Fibroblast of peridontal ligament (primary cell): ENCODE measurements around the gene MNX1.

ENCODE experiments used
- DNase-seq: peaks from one replicate; pipeline ENCODE4 v3.0.0-alpha.2; 2010; ENCODE audit errors: extremely low read depth

MNX1 gene

DNA sequence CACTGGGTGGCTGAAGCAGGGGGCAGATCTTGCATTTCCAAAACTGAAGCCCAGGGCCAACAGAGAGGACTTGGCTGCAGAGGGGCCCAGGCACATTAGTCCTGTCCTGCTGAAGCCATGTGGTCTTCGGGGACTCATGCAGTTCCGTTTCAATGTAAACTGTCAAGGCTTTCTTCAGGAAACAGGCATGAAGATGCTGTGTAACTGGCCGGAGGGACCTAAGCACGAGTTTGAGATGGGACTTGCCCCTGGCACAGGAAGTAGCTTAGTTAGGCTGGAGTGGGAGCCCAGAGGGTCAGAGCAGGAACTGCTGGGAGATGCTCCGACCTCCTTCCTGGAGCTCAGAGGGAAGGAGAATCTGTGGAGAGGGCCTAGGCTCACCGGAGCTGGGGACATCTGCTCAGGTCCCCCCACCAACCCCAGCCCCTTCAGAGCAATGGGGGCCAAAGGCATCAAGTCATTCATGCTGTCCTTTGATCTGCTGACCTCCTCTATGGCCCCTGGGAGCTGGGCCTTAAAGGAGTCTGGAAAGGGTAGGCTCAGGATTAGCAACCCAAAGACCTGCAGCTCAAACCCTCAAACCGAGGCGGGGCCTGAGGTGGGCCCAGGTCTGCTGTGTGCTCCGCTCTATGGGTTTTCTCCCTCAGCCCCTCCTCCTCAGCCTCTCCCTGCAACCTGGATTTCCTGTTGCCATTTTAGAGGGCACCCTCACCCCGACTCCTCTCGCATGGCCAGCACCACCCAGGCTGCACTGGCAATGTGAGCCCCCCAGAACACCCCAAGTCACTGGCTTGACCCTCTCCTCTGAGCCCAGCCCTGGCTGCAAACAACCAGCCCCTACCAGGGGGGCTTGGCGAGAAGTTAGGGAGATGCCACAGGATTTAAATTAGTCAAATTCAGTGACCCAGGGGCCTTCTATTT lies 4.4 kb upstream of the MNX1 start:
- no peak for DNase-seq

DNA sequence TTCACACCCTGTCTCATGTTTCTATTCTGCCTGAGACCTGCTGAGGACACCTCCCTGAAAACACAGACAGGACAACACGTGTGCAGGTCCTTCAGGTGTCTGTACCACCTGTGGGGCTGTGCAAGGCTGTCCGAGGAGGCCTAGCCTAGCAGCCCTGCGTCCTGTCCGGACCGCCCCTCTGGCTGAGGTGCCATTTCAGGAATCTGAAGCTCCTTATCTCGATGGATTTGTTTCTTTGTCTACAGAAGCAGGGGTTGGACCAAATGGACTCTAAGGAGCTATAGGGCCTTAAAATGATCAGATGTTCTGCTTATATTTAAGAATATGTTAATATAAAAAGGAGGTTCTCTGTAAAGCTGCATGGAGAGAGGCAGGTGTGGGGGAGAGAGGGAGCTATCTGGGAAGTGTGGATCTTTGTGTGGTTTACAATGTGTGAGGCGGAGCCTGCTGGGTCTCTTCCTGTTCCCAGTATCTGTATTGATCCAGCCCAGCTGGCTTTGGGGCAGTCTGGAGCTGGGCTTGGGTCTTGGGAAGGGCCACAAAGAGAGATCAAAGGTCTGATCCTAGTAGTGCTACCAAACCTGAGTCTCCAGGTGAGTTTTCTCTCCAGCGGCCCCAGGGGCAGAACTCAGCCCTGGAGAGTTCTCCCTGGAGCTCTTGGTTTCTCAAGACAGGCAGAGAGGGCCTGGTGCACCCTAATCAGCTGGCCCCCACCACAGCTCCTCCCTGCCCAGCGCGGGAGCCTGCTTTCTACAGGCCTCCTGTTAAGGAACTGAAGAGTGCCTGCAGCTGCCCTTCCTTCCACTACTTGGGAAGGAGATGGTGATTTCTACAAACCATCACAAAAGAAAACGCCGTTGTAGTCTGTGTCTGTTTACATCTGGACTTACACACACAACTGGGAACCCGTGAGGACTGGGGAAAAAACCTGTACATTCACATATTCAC lies 3.4 kb upstream of the MNX1 start:
- DNase-seq = no peak

DNA sequence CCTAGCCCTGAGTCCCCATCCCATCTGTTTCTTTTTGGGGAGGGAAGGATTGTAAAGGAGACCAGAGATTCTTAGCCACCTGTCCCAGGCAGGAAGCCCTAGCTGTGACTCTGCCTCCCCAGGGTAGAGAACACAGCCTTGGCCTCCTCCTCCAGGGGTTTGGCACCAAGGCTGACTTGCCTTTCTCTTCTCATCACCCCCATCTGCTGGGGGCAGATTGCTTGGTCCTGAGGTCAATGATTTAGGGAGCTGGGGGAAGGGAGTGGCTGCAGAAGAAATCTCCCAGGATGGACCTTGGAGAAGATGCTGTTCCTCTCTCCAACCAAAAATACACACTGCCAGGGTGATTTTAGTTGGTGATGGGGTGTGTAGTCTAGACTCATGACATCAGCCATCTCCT lies 2.6 kb upstream of the MNX1 start:
- DNase-seq = no peak

DNA sequence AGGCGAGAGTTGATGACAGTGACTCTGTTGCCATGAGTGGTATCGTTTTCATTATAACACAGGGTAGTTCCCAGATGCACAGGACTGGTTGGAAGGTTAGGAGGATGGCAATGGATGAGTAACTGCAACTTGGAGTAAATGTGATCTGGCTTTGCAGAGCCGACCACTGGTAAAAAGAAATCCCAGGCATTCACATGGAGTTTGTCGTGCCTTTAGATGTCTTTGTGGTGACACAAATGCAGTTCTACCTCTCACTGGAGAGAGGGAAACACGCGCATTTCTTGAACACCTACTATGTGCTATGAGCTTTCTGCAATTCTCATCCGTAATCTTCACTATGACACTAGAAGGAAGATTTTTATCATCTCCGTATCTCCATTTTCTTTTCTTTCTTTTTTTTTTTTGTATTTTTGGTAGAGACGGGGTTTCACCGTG lies 1.7 kb upstream of the MNX1 start:
- DNase-seq = no peak

DNA sequence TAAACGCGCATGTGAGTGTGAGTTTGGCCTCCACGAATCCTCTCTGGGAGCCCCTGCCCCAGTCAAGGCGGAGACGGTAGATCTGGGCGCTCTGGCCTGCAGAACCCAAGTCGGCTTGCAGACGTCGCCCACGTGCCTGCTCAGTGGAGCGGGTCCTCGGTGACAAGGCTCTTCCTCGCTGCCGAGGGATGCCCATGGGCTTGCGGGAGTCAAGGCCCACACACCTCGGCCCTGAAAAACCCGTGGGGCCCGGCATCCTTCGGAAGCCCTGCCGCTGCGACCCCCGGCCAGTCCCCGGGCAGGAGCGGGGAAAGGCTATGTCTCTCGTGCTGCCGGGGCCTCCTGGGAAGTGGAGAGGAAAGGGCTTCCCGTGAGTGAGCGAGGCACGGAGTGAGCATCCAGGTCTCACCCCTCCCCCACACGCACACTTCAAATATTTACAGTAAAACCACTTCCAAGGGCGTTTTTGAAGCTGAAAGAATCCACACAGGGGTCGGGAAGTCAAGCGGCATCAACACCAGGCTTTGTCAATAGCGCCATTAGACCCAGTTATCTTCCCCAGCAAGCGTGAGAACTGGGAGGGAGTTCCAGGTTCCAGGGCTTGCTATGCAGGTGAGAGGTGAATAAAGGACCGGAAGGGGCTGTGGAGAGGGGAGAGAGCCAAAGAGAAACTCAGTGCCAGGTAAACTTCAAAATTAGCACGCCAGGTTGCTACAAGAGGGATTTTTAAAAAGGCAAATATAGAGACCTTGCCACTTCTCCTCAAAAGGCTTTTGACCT lies 1.1 kb upstream of the MNX1 start:
- no peak for DNase-seq

DNA sequence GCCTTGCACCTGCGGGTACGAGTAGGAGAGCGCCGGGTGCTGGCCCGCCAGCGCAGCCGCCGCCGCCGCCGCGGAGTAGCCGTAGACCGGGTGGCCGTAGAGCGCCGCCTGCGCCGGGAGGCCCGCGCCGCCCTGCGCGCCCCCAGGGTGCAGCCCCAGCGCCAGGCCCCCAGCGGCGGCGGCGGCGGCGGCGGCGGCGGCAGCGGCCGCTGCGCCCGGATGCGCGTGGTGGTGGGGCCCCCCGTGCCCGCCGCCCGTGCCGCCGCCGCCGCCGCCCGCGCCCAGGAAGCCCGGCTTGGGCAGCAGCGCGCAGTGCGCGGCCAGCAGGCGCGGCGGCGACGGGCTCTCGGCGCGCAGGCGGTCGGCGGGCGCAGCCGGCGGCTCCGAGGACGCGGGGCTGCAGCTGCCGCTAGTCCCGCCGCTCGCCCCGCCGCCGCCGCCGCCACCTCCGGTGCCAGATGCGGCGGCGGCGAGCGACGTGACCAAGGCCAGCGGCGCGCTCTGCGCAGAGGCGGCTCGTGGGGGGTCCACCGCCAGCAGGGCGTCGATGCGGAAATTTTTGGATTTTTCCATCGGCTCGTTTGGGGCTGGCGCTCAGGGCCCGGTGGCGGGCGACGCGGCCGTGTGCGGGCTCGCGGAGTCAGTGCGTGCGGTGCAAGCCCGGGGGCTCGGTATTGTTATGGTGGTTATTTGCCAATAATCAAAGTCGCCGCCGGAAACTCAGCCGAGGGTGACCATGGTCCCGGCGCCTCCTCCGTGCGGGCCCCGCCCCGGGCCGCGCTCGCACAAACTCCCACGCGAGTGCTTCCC lies 480 bp downstream of the MNX1 start:
- DNase-seq = no peak

DNA sequence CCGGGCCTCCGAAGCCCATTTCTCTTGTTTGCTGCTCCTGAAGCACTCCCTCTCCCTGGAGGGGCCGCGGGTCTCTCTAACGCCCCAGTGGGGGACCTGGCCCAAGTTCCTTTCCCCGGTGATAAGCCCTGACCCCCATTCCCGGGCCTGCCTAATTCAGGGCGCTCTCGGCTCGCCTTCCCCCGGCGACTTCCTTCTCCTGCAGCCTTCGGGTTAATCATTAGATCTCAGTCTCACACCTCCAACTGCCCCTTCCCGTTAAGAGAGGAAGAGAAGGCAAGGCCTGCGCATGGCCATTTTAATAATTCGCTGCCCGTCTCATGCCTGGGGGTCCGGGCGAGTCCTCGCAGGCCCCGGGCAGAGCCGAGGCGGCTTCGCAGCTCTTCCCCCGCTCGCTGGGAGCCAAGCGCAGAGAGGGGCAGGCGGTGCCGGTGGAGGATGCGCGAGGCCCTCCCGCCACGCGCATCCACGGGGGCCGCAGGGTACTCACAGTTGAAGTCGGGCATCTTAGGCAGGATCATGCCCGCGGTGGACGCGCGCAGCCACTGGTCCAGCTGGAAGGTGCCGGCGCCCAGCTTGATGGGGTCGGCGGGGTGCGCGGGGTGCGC lies 1.2 kb downstream of the MNX1 start:
- DNase-seq = no peak

DNA sequence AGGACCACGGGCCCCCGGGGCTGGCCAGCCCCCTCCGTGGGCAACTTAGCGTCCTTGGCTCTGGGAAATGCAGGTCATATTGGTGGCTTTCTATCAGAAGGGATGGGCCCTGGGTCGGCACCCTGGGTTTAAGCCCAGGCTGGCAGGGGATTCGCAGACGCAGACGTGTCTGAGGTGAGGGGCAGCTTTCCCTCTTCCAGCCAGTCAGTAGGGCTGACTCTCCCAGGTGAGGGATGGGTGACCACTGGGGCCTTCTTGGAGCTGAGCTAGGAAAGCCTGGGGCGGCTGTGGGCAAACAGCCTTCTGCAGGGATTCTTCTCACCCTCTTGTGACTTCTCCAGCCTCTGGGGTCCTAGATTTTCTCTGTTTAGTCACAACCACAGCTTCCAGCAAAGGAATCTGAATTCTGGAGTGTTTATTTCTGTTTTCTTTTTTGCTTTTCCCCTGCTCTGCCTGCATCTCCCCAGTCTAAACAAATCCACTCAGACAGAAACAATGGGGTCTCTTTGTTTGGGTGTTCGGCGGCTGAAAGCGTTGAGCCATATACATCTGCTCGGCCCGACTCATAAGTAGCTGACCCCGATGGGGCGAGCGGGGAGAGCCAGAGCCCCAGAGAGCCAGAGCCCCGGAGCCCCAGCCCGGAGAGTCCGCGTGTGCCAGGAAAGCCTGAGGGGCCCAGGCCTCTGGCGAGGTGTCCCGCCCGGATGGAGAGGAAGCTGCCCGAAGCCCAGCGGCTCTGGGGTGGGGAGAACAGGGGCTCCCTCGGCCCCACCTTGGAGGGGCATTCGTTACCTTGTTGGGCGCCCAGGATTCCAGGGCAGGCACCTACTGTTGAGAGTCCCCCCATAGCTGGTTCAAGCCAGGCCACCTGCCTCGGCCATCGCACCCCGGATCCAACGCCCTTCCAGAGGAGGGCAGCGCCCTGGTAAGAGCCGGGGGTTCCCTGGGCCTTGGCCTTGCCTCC lies 2.0 kb downstream of the MNX1 start:
- DNase-seq = no peak

DNA sequence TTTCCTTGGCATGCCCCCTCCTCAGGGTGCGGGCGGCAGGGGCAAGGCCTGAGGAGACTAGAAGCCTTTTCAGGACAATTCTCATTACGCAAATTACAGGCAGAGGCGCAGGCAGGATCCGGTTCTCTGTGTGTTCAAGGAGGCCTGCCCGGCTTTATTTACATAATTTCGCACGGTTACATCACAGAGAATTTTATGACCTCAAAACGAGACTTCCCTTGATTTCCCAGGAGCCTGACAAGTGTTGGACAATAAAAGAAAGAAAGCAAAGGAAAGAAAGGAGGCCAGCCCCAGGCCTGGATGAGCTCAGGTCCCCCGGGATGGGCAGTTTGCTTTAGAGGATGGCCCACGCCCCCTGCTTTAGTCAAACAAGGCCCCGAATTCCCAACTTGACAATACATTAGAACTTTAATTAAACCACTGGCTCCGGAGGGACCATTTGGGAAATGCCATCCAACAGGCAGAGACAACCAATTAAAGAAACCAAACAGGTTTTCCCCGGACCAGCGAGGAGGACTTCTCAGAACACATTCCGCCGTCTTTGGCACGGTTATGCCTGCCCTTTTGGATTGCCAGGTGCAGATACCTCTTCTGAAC lies 2.9 kb downstream of the MNX1 start:
- DNase-seq = no peak

DNA sequence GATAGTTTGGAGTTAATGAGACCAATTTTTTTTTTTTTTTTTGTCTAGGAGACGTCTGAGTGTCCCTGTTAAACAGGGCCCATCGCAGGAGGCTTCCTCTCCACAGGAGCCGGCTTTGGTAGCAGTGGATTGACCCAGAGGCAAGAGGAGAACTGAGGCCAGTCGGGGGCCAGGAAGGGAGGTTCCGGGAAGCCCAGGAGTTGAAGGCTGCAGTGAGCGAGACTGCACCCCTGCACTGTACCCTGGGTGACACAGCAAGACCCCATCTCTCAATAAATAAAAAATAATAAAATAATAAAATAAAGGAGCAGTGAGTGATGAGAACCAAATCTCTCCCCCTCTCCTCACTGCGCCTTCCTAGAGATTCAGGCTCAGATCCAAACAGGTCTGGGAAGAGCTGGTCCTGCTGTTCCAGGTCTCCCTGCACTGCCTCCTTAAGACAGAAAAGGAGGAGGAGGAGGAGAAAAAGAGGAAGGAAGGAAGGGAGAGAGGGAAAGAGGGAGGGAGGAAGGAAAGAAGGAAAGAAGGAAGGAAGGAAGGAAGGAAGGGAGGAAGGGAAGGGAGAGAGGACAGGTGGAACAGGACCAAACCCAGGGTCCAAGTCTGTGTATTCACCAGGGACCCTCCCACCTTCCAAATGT lies 3.5 kb downstream of the MNX1 start:
- DNase-seq = no peak

DNA sequence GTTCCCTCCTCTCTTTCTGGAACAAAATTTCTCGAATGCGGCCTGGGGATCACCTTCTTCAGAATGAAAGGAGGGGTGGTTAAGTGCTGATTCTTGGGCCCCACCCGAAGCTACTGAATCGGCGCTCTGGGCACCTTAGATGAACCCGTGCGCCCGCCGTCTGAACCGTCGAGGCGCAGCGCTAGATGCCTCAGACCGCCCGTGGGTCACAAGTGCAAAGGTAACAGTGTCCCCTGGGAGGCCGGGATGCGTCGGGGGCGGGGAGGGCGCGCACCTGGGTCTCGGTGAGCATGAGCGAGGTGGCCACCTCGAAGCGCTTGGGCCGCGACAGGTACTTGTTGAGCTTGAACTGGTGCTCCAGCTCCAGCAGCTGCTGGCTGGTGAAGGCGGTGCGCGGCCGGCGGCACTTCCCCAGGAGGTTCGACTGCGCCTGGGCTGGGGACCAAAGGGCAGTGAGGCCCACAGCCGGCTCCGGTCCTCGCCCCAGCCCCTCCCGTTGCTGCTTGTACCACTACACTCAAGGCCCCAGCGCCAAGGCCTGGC lies 4.2 kb downstream of the MNX1 start:
- DNase-seq = no peak

DNA sequence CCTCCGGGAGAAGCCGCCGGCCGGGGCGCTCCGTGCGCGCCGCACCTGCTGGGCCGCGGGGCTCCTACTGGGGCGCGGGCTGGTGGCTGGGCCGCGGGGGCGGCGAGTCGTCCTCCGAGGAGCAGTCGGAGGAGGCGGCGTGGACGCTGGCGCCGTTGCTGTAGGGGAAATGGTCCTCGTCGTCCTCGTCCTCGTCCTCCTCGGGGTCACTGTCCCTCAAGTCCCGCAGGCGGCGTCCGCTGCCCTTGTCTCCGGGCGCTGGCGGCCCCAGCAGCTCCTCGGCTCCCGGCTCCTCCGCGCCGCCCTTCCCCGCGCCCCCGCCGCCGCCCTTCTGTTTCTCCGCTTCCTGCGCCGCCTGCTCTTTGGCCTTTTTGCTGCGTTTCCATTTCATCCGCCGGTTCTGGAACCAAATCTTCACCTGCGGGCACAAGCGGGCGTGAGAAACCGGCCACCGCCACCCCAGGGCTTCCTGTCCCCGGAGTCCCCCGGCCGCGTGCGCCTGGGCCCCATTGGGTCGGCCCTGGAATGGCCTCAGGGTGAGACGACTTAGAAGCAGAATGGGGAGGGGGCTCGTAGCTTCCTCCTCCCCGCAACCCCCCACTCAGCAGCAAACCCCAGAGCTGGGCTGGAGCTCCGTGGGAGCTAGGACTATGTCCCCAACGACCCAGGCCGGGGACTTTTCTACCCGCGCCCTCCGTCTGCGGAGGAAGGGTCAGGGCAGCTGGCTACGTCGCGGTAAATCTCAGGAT lies 4.8 kb downstream of the MNX1 start:
- no peak for DNase-seq

DNA sequence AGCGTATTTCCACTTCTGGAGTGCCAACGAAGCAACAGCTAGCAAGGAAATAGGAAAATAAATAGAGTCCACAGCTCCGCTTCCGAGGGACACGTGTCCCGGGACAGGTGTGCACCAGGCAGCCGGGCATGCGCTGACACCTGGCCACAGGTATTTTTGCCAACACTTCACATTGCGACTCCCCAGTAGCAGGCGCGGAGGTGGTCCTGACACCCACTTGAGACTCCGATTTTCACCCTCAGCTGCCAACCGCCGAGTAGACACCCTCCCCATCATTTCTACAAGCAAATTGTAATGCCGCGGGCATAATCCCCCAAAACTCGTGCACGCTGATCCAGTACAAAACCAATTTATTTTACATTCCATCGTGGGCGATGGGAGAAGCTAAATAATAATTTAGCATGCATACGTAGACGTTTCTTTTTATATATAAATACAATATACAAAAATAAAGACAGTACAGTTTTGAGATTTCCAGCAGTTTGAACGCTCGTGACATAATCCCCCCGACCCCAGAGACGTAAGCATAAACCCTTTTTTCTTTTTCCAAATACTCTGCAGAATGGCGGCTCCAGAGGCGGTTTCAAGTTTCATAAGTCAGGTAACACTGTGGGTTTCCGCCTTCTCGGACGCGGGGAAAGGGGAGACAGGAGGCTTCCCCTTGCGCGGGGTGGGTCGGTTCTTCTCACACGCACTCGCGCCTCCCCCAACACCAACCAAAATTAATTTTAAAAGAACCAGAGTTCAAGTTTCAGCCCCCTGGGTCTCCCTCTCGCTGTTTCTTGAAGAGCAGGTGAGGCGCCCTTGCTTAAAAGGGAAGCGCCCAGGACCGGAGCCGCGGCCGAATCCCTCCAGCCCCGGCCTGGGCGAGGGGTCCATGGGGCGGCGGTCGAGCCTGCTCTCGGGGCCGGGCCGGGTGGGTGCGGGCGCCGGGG lies 5.7 kb downstream of the MNX1 start:
- no peak for DNase-seq

DNA sequence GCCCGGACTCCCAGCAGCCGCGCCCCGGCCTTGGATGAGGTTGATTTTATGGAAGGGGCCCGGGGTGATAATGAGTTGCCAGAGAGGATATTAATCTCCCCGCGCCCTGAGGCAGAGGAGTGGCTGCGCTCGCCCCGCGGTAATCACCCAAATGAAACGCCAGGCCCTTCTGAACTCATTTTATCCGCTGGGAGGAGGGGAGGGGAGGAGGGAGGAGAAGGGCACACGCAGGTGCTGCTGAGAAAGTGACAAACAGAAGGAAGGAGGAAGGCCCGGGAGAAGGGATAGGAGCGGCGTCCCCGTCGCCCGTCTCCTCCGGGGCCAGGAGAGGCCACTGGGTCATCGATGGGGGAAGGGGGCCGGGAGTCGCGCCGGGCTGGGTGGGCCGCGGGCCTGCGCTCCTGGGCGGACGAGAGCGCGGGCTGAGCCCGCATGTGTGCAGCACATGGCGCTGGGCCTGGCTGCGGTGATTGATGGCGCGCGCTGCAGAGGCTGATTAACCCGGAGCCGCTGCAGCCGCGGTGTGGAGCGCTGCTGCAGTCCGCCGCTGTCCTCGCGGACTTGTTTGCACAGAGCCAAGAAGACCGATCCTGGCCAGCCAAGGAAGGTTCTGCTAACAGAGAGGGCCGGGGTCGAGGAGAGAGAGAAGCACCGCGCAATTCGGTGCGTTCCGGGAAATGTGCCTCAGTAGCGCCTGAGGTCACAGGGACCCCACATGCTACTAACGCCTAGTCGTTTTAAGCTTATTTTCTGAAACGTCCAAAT lies 6.5 kb downstream of the MNX1 start:
- peak; percentile 26 for DNase-seq

DNA sequence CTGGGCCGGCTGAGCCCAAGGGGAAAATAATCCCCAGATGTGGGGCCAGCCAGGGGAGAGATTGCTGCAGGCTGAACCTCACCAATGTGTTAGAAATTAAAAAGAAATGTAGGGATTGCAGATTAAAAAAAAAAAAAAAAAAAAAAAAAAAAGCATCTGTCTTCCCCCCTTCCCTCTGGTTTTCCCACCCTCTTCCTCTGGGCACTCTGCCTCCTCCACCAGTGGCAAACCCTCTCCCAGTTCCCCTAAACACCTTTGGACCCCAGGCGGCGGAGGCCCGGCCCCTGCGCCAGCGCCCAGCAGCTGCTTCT lies 7.1 kb downstream of the MNX1 start:
- no peak for DNase-seq
